Right ventricle myocardium superior (tissue), 1 donor: ENCODE data around the gene ALKBH4. TPM values are rescaled to one million over a fixed set of nuclear protein-coding genes. Genes with fewer than 3 reads are reported as not detected.
A peak's percentile ranks its signal among the peaks of the same experiment; 100 is the strongest.
"Not testable (repeated sequence)": the region's sequence is repeated elsewhere in the genome, so short reads cannot be mapped to it uniquely, and the experiment has no call there.

Experiments used
- ATAC-seq: fragments of 200-7000 bp; cut with Tn5 transposase; one replicate; pipeline ENCODE4 v1.9.1; 2020; ENCODE audit warnings: mild to moderate bottlenecking; ENCODE audit not compliant: poor library complexity
- DNase-seq: peaks from one replicate; pipeline ENCODE4 v3.0.0-alpha.2; 2020
- intact Hi-C: fragments of 100-400 bp; cut with DNase I; formaldehyde crosslinking; loops from one replicate; pipeline ENCODE4 v1.11.2; 2022
- total RNA-seq: library from RNA; stranded (reverse); fragmentation: NEBNext Ultra II Directional; extraction: Animal tissue kit (Norgen Biotek cat#: 25700); gene quantifications from one replicate; pipeline ENCODE4 v1.2.1, GENCODE V29; 2021
- donor health status: DM: no; HTN: yes; CAD: no; lungs with severe emphysema.

ALKBH4 gene
- total RNA-seq, 1 donor from 2014 or later = 5.3 TPM

GRCh38 chr7:102460467-102460866 lies 4.2 kb downstream of the ALKBH4 start:
- DNase-seq (no peak), ATAC-seq (no peak)
- intact Hi-C loops = no loop called here

- intact Hi-C loops = no loop called here
- ATAC-seq (no peak), DNase-seq (no peak)
Observed at GRCh38 chr7:102459221-102459844, 5.3 kb downstream of the ALKBH4 start.

DNA sequence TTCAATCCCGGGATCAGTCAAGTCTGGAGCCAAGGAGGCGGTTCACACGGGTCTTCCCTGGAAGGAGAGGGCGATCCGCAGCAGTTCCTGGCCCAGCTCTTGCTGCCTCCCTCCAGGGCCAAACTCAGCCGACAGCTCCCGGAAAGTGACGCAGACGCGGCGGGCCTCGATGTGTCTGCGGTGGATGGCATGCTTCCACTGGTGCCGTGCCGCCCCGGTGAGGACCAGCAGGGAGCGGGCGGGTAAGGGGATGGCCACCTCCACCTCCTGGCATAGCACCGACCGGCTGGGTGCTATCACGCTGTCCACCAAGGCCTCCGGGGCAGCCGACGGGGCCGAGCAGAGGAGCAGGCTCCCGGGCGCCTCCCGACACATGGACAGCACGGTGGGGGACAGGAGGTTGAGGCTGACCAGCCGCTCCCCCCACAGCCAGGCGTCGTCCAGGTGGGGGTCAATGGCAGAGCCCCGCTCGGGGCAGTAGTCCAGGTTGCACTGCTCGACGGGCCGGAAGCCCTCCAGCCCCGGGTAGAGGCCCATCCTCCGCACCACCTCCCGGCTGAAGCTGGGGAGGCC lies 7.2 kb downstream of the ALKBH4 start:
- intact Hi-C loops = no loop called here
- ATAC-seq = no peak
- DNase-seq = no peak

DNA sequence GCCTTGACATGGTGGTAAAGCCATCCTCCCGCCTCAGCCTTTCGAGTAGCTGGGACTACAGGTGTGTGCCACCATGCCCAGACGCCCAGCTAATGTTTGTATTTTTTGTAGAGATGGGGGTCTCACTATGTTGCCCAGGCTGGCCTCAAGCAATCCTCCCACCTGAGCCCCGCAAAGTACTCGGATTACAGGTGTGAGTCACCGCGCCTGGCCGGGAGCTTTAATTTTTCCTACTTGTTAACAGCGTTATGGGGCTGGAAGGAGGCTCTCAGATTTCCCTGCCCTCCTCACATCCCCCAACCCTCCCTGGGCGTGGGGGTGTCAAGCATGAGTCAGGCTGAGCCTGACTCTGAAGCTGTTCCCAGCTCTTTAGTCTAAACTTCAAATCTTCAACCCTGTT lies 8.3 kb downstream of the ALKBH4 start:
- intact Hi-C loops = no loop called here
- ATAC-seq (no peak), DNase-seq (no peak)

DNA sequence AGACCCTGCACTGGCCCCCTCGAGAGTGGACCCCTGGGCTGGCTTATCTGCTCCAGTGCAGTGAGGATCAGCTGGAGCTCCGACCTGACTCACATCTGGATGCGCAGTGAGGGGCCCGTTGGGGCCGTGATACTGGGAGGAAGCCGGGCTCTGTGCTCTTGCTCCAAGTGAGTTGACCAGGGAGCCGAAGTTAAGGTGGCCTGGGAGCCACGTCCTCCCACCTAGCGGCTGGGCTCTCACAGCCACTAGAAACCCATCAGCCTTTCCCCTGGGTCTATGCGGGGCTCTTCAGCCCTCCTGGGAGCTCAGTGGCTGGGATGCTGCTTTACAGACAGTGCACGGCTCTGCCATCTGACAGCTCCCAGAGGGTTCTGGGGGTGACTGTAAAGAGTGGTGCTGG lies 9.1 kb downstream of the ALKBH4 start:
- ATAC-seq = no peak
- no peak for DNase-seq
- intact Hi-C loops = no loop called here

- intact Hi-C loops, DNase-seq, ATAC-seq: not testable (repeated sequence)
Observed at GRCh38 chr7:102454932-102455331, 9.7 kb downstream of the ALKBH4 start.

- intact Hi-C loops = no loop called here
Observed at GRCh38 chr7:102454468-102454867, 10.2 kb downstream of the ALKBH4 start.

GRCh38 chr7:102453319-102453718 lies 11.3 kb downstream of the ALKBH4 start:
- ATAC-seq (peak; percentile 60), DNase-seq (no peak)
- intact Hi-C loops = no loop called here

More at GRCh38 chr7:102454468-102454867, 10.2 kb downstream of the ALKBH4 start:
- DNase-seq = no peak
- no peak for ATAC-seq

GRCh38 chr7:102452451-102452850 lies 12.2 kb downstream of the ALKBH4 start:
- no peak for DNase-seq
- intact Hi-C loops = no loop called here
- no peak for ATAC-seq

DNA sequence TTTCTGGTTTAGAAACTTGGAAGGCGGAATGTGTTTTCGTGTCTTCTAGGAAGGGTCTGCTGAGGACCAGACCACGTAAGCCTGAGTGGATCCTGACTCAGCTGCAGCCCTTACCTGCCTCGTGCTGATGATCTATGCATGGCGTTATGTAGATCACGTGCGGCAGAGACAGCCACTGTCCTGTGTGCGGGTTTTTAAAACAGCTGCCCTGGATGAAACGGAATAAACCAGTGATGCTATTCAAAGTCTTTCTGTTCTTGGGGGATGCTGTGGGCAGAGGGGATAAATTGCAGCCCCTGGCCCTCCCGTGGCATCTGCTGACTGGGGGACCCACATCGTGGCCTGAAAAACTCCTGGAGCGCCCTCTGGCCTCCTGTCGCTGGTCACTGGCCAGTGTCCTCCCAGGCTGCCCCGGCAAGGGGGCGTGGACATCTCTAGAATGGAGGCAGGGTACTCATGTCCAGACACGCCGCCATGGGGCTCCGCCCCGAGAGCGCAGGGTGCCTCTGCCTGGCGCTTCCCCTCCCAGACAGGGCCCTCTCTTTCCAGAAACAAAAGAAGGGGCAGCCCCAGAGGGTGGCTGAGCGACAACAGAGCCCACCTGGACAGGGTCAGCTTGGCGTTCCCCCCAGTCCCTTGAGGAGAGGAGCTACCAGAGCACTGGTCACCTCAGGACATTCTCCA lies 13.2 kb downstream of the ALKBH4 start:
- intact Hi-C loops = no loop called here
- no peak for ATAC-seq
- DNase-seq = no peak

- ATAC-seq (peak; percentile 30), DNase-seq (no peak)
- intact Hi-C loops = no loop called here
Observed at GRCh38 chr7:102450242-102450641, 14.4 kb downstream of the ALKBH4 start.

- intact Hi-C loops = no loop called here
- DNase-seq = no peak
- no peak for ATAC-seq
Observed at GRCh38 chr7:102449136-102449535, 15.5 kb downstream of the ALKBH4 start.

- intact Hi-C loops = no loop called here
- ATAC-seq (no peak), DNase-seq (no peak)
Observed at GRCh38 chr7:102447311-102447710, 17.4 kb downstream of the ALKBH4 start.

- ATAC-seq = no peak
- intact Hi-C loops = no loop called here
- DNase-seq = no peak
Observed at GRCh38 chr7:102446387-102447156, 18.1 kb downstream of the ALKBH4 start.

- DNase-seq (no peak), ATAC-seq (no peak)
- intact Hi-C loops = no loop called here
Observed at GRCh38 chr7:102445674-102446071, 19.0 kb downstream of the ALKBH4 start.

GRCh38 chr7:102444961-102445673 lies 19.5 kb downstream of the ALKBH4 start:
- no peak for DNase-seq
- intact Hi-C loops = no loop called here
- ATAC-seq = no peak

DNA sequence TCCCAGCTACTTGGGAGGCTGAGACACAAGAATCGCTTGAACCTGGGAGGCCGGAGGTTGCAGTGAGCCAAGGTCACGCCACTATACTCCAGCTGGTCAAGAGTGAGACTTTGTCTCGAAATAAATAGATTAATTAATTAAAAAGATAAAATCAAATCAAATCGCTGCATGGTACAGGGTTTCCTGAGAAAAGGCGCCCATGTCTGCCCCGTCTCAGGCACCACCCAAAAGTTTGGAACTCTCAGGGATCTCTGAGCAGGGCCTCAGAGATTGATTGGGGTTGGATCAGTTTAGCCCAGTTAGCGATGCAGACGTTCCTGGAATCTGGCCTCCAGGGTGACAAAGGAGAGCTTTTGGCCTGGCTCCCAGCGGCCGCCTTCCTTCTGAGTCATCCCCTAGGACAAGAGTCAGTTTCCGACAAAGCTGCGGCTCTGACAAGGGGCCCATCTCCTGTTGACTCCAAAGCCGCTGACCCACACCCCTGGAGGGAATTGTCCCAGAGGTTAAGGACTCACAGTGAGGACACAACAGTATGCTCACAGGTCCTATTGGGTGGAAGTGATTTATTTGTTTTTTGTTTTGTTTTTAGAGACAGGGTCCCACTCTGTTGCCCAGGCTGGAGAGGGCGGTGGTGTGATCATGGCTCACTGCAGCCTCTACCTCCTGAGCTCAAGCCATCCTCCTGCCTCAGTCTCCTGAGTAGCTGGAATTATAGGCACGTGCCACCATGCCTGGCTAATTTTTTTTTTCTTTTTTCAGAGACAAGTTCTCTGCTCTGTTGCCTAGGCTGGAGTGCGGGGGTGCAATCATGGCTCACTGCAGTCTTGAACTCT lies 24.5 kb downstream of the ALKBH4 start:
- ATAC-seq (peak; percentile 73), DNase-seq (peak; percentile 75)
- intact Hi-C loops = no loop called here

DNA sequence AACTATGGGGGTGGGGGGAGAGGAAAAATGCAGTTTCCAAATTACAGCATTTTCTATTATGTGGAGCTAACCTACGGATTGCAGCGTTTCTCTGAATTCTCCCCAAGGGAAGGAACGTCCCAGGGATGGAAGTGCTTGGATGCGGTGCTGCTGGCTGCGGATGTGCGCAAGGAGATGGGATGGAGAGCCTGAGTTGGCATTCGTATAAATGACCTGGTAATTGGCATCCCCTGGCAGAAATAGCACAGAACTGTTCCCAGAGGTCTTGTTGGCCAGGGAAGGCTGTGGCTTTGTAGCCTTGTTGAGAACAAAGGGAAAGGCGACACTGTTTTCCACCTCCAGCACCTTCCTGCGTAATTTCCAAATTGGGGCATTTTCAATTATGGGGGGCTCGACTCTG lies 28.5 kb downstream of the ALKBH4 start:
- ATAC-seq (no peak), DNase-seq (no peak)
- intact Hi-C loops = no loop called here
